Measurements from ENCODE around the gene LGALS7B.
"Not testable (repeated sequence)": the region's sequence is repeated elsewhere in the genome, so short reads cannot be mapped to it uniquely, and the experiment has no call there.

GRCh38 chr19:38821230-38821825 lies 32.3 kb downstream of the LGALS7B start:
- TF ChIP-seq EZH2phosphoT487 (IDR thresholded peaks at IDR 0.05; ENCODE audit: low read length); EZH2 (optimal IDR thresholded peaks at IDR 0.05; ENCODE audit: low read depth, low read length); CTCF (IDR thresholded peaks at IDR 0.05; ENCODE audit: low read length): not testable (repeated sequence)

All from MM.1S (cell line).